Mesothelial cell of epicardium (in vitro differentiated cells): ENCODE measurements around the gene ACHE. TPM values are rescaled to one million over a fixed set of nuclear protein-coding genes. Genes with fewer than 3 reads are reported as not detected.

Source experiments
- DNase-seq, 2 experiments: peaks; one replicate each; pipeline ENCODE4 v3.0.0; 2021; ENCODE audit warnings: low spot score in 2 of 2; ENCODE audit not compliant: unreplicated experiment in 2 of 2
- H3K27ac Mint-ChIP-seq: 2 replicates; pipeline ENCODE4 v1.8.0; 2021; ENCODE audit warnings: mixed read lengths
- H3K27me3 Mint-ChIP-seq: 2 replicates; pipeline ENCODE4 v1.8.0; 2021; ENCODE audit warnings: low read depth, mixed read lengths
- H3K36me3 Mint-ChIP-seq: 2 replicates; pipeline ENCODE4 v1.8.0; 2021; ENCODE audit warnings: mixed read lengths
- H3K4me1 Mint-ChIP-seq: 2 replicates; pipeline ENCODE4 v1.8.0; 2021; ENCODE audit warnings: mixed read lengths
- H3K4me3 Mint-ChIP-seq: 2 replicates; pipeline ENCODE4 v1.8.0; 2021; ENCODE audit warnings: mild to moderate bottlenecking, moderate library complexity, mixed read lengths
- H3K9me3 Mint-ChIP-seq: 2 replicates; pipeline ENCODE4 v1.8.0; 2021; ENCODE audit warnings: mixed read lengths
- total RNA-seq: library from RNA; stranded (reverse); gene quantifications from 3 replicates; pipeline ENCODE4 v1.2.1, GENCODE V29; 2021
- TF ChIP-seq, protein P1 (sequence below): fragments of 200-600 bp; sonication (generic); IDR thresholded peaks from one replicate; pipeline ENCODE4 v1.5.0; 2021; ENCODE audit warnings: antibody characterized with exemption; ENCODE audit not compliant: unreplicated experiment

ACHE gene
- total RNA-seq, 1 donor from 2014 or later: 9.6 TPM

DNA sequence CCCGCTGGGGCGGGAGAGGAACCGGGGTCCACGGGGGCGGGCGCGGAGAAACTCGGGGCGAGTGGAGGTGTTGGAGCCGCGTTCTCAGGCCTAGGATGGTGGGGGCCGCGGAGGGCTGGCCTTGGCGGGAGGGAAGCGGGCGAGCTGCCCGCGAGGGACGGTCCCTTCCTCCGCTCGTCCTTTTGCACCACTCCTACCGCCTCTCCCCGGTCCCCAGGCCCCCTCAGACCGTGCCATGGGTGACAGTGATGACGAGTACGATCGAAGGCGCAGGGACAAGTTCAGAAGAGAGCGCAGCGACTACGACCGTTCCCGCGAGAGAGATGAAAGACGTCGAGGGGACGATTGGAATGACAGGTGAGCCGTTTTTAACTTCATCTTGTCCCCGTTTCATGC lies 20.3 kb downstream of the ACHE start:
- Mint-ChIP-seq H3K36me3 (peaks cover 33% of the 10 kb centered on the region), H3K4me3 (peak overlapping the region; percentile 99), H3K27me3 (no peaks in the 10 kb centered on the region), H3K4me1 (peaks cover 45% of the 10 kb centered on the region), H3K9me3 (no peaks in the 10 kb centered on the region), H3K27ac (peak overlapping the region; percentile 99)
- no peak for DNase-seq
- TF ChIP-seq, protein P1, sequence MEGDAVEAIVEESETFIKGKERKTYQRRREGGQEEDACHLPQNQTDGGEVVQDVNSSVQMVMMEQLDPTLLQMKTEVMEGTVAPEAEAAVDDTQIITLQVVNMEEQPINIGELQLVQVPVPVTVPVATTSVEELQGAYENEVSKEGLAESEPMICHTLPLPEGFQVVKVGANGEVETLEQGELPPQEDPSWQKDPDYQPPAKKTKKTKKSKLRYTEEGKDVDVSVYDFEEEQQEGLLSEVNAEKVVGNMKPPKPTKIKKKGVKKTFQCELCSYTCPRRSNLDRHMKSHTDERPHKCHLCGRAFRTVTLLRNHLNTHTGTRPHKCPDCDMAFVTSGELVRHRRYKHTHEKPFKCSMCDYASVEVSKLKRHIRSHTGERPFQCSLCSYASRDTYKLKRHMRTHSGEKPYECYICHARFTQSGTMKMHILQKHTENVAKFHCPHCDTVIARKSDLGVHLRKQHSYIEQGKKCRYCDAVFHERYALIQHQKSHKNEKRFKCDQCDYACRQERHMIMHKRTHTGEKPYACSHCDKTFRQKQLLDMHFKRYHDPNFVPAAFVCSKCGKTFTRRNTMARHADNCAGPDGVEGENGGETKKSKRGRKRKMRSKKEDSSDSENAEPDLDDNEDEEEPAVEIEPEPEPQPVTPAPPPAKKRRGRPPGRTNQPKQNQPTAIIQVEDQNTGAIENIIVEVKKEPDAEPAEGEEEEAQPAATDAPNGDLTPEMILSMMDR: peak; percentile 12

DNA sequence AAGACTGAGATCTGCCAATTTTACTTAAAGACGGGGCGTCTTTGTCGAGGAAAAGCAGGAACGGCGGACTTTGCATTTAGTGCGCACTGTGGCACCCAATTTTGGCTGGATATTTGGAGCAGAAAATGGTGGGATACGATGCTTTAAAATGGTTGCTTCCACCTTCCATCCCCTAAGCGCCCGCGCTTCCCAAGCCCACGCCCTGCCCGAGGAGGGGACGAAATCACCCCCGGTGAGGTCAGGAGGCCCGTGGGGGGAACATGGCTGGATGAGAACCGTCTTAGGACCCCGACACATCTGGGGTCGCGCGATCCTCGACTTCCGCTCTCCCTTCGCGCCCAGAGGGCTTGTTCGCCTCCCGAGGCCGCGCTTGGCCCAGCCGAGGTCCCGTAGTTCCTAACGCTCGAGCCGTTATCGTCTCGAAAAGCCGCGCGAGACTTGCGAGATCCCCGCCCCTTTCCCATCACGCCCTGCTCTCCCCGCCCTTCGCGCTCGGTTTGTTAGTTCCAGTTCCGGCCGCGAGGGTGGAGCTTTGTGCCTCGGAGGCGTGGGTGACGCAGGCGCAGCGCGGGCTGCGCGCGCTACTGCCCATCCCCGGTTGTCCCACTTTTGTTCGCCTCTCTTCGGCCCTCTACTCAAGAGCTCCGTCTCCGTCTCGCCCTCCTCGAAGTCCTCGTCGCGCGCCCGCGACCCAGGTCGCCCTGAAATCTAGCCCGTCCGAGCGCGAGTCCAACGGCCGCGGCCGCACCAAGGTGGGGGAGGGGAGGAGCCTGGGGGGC lies 20.9 kb downstream of the ACHE start, which contains the start of gene SRRT:
TSS of gene SRRT (plus strand) at position 527 of the 779 bp plus-strand sequence. CDS start 488 bp downstream, outside the sequence.
- peaks cover 42% of the 10 kb centered on the region for H3K4me1 Mint-ChIP-seq
- peak within 1 kb of the TSS; percentile 99 for H3K27ac Mint-ChIP-seq
- peak; percentile 96 to 97 for DNase-seq
- H3K36me3 Mint-ChIP-seq: peaks cover 30% of the 10 kb centered on the region
- no peaks in the 10 kb centered on the region for H3K27me3 Mint-ChIP-seq
- H3K4me3 Mint-ChIP-seq: peak within 1 kb of the TSS; percentile 99
- H3K9me3 Mint-ChIP-seq: no peaks in the 10 kb centered on the region
- TF ChIP-seq, protein P1: peak; percentile 62

DNA sequence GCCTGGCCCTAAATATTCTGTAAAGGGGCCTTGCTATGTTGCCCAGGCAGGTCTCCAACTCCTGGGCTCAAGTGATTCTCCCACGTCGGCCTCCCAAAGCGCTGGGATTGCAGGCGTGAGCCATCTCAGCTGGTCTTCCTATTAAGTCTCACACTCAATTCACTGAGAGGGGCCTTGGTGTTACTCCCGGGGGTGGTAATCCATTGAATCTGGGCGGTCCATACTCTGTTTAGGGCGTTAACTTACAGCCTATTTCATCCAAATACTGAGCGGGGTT lies 21.4 kb downstream of the ACHE start:
- peak overlapping the region; percentile 99 for H3K4me3 Mint-ChIP-seq
- peaks cover 27% of the 10 kb centered on the region for H3K36me3 Mint-ChIP-seq
- H3K9me3 Mint-ChIP-seq: no peaks in the 10 kb centered on the region
- H3K27me3 Mint-ChIP-seq: no peaks in the 10 kb centered on the region
- H3K4me1 Mint-ChIP-seq: peaks cover 39% of the 10 kb centered on the region
- TF ChIP-seq, protein P1: no peak
- peak overlapping the region; percentile 99 for H3K27ac Mint-ChIP-seq
- DNase-seq: no peak

DNA sequence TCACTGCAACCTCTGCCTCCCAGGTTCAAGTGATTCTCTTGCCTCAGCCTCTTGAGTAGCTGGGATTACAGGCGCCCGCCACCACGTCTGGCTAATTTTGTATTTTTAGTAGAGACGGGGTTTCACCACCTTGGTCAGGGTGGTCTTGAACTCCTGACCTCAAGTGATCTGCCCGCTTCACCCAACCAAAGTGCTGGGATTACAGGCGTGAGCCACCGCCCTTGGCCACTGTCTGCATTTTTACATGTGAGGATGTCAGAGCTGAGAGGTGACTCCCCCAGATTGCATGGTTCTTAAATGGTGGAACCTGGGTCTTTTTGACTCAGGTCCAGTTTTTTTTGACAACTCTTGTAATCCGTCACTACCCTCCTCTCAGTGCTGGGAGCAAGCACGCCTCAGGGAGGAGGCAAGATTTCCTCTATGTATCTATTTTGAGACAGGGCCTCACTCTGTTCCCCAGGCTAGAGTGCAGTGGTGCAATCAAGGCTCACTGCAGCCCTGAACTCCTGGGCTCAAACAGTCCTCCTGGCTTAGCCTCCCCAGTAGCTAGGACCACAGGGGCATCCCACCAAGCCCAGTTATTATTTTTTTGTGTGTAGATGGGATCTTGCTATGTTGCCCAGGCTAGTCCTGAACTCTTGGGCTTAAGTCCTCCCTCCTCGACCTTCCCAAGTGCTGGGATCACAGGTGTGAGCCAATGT lies 21.9 kb downstream of the ACHE start:
- Mint-ChIP-seq H3K4me3 (peak overlapping the region; percentile 99), H3K27me3 (no peaks in the 10 kb centered on the region), H3K4me1 (peaks cover 39% of the 10 kb centered on the region), H3K27ac (peak overlapping the region; percentile 99), H3K36me3 (peaks cover 25% of the 10 kb centered on the region), H3K9me3 (no peaks in the 10 kb centered on the region)
- TF ChIP-seq, protein P1: no peak
- no peak for DNase-seq

DNA sequence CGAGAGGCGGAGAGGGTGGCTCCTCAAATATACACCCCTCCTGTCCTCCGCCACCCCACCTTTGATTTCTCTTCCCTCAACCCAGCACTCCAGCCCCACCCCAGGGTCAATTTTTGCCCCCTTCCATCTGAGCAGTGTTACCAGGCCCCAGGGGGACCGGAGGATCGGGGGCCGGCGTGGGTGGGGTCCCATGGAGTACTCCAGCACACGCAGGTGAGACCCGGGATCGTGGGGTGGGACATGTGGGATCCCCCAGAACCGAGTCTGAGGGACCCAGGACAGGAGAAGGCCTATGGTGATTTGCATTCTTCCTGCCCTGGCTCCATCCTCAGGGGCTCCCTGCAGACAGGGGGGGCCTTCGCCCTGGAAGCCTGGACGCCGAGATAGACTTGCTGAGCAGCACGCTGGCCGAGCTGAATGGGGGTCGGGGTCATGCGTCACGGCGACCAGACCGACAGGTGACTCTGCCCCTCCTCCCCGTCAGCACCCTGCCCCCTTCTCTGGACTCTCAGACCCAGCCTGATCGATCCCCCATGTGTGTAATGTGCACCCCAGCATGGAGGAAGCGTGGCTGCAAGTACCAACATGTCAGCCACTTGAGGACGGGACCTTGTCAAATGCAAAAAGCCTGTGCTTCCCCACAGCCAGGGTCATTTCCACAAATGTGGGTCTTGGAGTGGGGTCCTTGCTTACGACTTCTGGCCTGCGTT lies 27.8 kb downstream of the ACHE start:
- peaks cover 16% of the 10 kb centered on the region for H3K36me3 Mint-ChIP-seq
- TF ChIP-seq, protein P1: no peak
- peak overlapping the region; percentile 95 for H3K4me3 Mint-ChIP-seq
- H3K27ac Mint-ChIP-seq: peak overlapping the region; percentile 94
- no peak for DNase-seq
- H3K27me3 Mint-ChIP-seq: no peaks in the 10 kb centered on the region
- H3K9me3 Mint-ChIP-seq: no peaks in the 10 kb centered on the region
- H3K4me1 Mint-ChIP-seq: peaks cover 12% of the 10 kb centered on the region
